GM06990 (cell line): Measurements from ENCODE around the gene REXO1.

Source experiments
- DNase-seq: peaks from one replicate; pipeline ENCODE4 v3.0.0-alpha.2; 2011; ENCODE audit not compliant: insufficient read length; ENCODE audit errors: extremely low read depth
- H3K27me3 ChIP-seq: replicated peaks from 2 replicates; pipeline ENCODE4 v1.6.0; 2011; ENCODE audit warnings: low read length; ENCODE audit not compliant: control insufficient read depth, insufficient read depth
- H3K36me3 ChIP-seq: 2 replicates; pipeline ENCODE4 v1.5.1; 2011; ENCODE audit warnings: low read length; ENCODE audit not compliant: control insufficient read depth, insufficient read depth
- H3K4me3 ChIP-seq: replicated peaks from 2 replicates; pipeline ENCODE4 v1.5.1; 2011; ENCODE audit warnings: low read depth, mild to moderate bottlenecking, control low read depth, low read length
- TF ChIP-seq, protein P1 (sequence below): IDR thresholded peaks from 2 replicates; pipeline ENCODE4 v1.5.1; 2011; ENCODE audit warnings: low read length, control low read depth, mild to moderate bottlenecking, inconsistent platforms; ENCODE audit not compliant: insufficient read depth, poor library complexity, severe bottlenecking

REXO1 gene

GRCh38 chr19:1854039-1854541 is 5.8 kb upstream of the REXO1 start:
- TF ChIP-seq, protein P1, sequence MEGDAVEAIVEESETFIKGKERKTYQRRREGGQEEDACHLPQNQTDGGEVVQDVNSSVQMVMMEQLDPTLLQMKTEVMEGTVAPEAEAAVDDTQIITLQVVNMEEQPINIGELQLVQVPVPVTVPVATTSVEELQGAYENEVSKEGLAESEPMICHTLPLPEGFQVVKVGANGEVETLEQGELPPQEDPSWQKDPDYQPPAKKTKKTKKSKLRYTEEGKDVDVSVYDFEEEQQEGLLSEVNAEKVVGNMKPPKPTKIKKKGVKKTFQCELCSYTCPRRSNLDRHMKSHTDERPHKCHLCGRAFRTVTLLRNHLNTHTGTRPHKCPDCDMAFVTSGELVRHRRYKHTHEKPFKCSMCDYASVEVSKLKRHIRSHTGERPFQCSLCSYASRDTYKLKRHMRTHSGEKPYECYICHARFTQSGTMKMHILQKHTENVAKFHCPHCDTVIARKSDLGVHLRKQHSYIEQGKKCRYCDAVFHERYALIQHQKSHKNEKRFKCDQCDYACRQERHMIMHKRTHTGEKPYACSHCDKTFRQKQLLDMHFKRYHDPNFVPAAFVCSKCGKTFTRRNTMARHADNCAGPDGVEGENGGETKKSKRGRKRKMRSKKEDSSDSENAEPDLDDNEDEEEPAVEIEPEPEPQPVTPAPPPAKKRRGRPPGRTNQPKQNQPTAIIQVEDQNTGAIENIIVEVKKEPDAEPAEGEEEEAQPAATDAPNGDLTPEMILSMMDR, result no peak
- no peak for DNase-seq
- Histone ChIP-seq H3K4me3 (no peak overlapping the region), H3K27me3 (no peaks in the 10 kb centered on the region), H3K36me3 (no peaks in the 10 kb centered on the region)

GRCh38 chr19:1853295-1854038 is 5.2 kb upstream of the REXO1 start:
- Histone ChIP-seq H3K4me3 (no peak overlapping the region; the same call in 1 of the 2 replicates), H3K36me3 (no peaks in the 10 kb centered on the region), H3K27me3 (no peaks in the 10 kb centered on the region)
- peak; percentile 88 for DNase-seq
- TF ChIP-seq, protein P1, result peak; percentile 98

GRCh38 chr19:1852581-1853128 is 4.4 kb upstream of the REXO1 start:
- no peak overlapping the region for H3K4me3 ChIP-seq
- TF ChIP-seq, protein P1, result no peak
- DNase-seq, result no peak
- H3K36me3 ChIP-seq, result no peaks in the 10 kb centered on the region
- no peaks in the 10 kb centered on the region for H3K27me3 ChIP-seq

DNA sequence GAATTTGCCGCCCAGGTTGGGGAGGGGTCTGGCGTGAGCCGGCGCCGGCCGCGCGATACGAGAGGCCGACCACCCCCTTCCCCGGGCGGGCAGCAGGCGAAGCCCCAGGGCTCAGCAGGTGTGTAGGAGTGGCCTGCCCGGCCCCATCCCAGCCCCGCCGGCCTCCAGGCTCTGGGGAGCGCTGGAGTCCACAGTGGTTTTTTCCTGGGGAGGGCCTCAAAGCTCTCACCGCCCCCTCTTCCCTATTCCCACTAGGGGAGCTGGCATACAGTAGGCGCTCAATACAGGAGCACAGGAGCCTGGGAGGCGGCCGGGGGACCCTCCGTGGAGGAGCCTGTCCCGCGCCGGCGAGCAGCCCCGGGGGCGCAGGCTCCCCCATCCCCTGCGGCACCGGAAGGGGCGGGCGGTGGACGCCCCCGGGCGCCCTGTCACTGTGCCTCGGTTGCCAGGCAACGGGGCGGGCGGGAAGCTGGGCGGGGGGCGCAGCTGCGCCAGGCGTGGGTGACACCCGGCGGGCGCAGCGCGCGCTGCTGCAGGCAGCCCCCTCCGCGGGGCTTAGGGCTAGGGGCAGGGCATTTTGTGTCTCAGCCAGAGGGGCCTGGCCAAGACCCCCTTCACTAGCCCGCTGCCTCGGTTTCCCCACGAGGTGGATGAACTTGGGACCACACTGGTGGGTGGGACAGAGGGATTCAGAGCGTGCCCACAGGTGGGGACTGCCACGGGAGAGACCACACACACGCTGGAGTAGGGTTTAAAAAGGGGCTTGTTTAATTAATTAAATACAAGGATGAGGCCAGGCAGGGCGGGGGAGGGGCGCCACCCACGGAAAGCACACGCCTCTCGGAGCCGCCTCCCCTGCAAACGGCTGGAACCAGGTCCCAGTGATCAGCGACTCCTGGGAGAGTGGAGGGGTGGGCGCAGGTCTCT is 3.6 kb upstream of the REXO1 start:
- TF ChIP-seq, protein P1, result no peak
- DNase-seq, result no peak
- Histone ChIP-seq H3K36me3 (no peaks in the 10 kb centered on the region), H3K27me3 (no peaks in the 10 kb centered on the region), H3K4me3 (no peak overlapping the region)

- Histone ChIP-seq H3K27me3 (no peaks in the 10 kb centered on the region), H3K36me3 (no peaks in the 10 kb centered on the region), H3K4me3 (no peak overlapping the region)
- DNase-seq, result no peak
- TF ChIP-seq, protein P1, result peak; percentile 30
Observed at GRCh38 chr19:1850809-1851653, 2.7 kb upstream of the REXO1 start.
